ENCODE data around the gene MUC13.

MUC13 gene

DNA sequence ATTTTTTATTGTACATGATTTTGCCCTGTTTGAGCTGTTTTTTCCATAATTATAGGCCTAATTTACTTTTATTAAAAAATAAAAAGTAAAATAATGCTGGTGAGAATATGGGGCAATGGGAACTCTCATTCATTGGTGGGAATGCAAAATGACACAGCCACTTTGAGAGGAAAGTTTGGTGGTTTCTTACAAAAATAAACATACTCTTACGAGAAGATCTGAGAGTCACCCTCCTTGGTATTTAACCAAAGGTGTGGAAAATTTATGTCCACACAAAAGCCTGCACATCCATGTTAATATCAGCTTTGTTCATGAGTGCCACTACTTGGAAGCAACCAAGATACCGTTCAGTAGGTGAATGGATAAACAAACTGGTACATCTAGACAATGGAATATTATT, 9.8 kb downstream of the MUC13 start:
- no peaks in the 10 kb centered on the region for H3K4me1 ChIP-seq
- DNase-seq = no peak
- no peak overlapping the region for H3K4me3 ChIP-seq
- H3K36me3 ChIP-seq = no peaks in the 10 kb centered on the region
- H3K9me3 ChIP-seq = no peaks in the 10 kb centered on the region
- TF ChIP-seq, protein P1, sequence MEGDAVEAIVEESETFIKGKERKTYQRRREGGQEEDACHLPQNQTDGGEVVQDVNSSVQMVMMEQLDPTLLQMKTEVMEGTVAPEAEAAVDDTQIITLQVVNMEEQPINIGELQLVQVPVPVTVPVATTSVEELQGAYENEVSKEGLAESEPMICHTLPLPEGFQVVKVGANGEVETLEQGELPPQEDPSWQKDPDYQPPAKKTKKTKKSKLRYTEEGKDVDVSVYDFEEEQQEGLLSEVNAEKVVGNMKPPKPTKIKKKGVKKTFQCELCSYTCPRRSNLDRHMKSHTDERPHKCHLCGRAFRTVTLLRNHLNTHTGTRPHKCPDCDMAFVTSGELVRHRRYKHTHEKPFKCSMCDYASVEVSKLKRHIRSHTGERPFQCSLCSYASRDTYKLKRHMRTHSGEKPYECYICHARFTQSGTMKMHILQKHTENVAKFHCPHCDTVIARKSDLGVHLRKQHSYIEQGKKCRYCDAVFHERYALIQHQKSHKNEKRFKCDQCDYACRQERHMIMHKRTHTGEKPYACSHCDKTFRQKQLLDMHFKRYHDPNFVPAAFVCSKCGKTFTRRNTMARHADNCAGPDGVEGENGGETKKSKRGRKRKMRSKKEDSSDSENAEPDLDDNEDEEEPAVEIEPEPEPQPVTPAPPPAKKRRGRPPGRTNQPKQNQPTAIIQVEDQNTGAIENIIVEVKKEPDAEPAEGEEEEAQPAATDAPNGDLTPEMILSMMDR (IDR thresholded peaks at IDR 0.05) = no peak
- no peaks in the 10 kb centered on the region for H3K27me3 ChIP-seq
- H3K27ac ChIP-seq = no peak overlapping the region
- intact Hi-C loops (cut with DNase I; ENCODE audit: low total_unique reads) = loop anchor here (5.0 kb wide), 1 partner anchor 513 kb away; no protein-coding TSS in a partner anchor

- no peaks in the 10 kb centered on the region for H3K27me3 ChIP-seq
- no peaks in the 10 kb centered on the region for H3K36me3 ChIP-seq
- intact Hi-C loops (cut with DNase I; ENCODE audit: low total_unique reads) = no loop called here
- no peaks in the 10 kb centered on the region for H3K9me3 ChIP-seq
- no peak overlapping the region for H3K4me3 ChIP-seq
- TF ChIP-seq, protein P1 (IDR thresholded peaks at IDR 0.05) = no peak
- no peak for DNase-seq
- H3K4me1 ChIP-seq = no peaks in the 10 kb centered on the region
- no peak overlapping the region for H3K27ac ChIP-seq
These were observed 10.7 kb downstream of the MUC13 start for GRCh38 chr3:124923833-124924232.

DNA sequence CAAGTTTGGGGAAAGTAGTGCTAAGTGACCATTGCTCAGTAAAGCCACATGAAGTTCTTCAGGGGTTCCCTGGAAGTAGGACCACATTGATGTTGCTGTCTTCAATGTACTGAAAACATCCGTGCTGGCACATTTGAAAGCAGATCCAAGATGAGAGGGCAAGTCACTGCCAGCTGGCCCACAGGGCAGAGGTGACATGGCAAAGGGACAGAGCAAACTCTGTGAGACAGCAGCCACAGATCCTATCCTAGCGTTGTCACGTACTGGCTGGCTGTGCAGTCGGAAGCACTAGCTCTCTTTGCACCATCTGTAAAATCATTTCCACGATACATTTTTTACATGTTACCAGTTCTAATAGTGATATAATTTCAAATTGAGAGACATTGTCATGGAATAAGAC, 13.8 kb downstream of the MUC13 start:
- TF ChIP-seq, protein P1 (IDR thresholded peaks at IDR 0.05) = no peak
- no peaks in the 10 kb centered on the region for H3K4me1 ChIP-seq
- intact Hi-C loops (cut with DNase I; ENCODE audit: low total_unique reads) = no loop called here
- no peaks in the 10 kb centered on the region for H3K36me3 ChIP-seq
- H3K4me3 ChIP-seq = no peak overlapping the region
- DNase-seq = no peak
- no peak overlapping the region for H3K27ac ChIP-seq
- no peaks in the 10 kb centered on the region for H3K9me3 ChIP-seq
- H3K27me3 ChIP-seq = no peaks in the 10 kb centered on the region

DNA sequence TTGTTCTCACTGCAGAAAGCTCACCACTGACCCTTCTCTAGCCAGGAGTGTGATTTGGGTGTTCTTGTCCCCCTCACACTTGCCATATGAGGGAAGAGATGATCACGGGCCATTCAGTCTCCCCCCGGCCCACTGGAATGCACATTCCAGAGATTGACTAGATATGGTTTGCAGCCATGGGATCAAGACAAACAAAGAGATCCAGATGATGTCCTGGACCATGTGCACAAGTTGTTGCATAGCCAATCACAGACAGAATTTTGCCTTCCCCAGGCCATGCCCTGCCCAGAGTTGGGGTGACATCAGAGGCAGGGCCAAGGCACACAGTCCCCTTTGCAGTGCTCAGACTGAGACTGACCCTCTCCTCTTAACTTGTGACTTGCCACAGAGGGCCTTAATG, 14.8 kb downstream of the MUC13 start:
- H3K4me3 ChIP-seq = no peak overlapping the region
- intact Hi-C loops (cut with DNase I; ENCODE audit: low total_unique reads) = no loop called here
- H3K4me1 ChIP-seq = no peaks in the 10 kb centered on the region
- H3K27ac ChIP-seq = no peak overlapping the region
- TF ChIP-seq, protein P1 (IDR thresholded peaks at IDR 0.05) = no peak
- no peak for DNase-seq
- no peaks in the 10 kb centered on the region for H3K27me3 ChIP-seq
- no peaks in the 10 kb centered on the region for H3K9me3 ChIP-seq
- H3K36me3 ChIP-seq = no peaks in the 10 kb centered on the region

DNA sequence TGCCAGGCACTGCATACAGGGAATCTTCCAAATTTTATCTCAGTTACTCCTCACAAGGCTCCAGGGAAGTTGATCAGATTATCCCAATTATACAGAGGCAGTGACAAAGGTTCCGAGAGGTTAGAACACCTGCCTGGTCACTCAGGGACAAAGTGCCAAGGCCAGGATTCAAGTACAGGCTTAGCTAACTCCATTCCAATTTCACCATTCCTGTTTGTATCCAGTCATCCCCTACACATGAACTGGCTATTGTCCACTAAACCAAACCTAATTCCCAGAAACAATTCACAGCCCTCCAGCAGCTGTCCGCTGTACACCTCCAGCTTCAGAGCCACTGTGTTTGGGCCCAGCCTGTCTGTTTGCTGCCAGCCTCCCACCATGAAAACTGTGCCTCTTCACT, 16.0 kb downstream of the MUC13 start:
- H3K4me1 ChIP-seq = no peaks in the 10 kb centered on the region
- no peaks in the 10 kb centered on the region for H3K9me3 ChIP-seq
- H3K27me3 ChIP-seq = no peaks in the 10 kb centered on the region
- H3K4me3 ChIP-seq = no peak overlapping the region
- TF ChIP-seq, protein P1 (IDR thresholded peaks at IDR 0.05) = no peak
- intact Hi-C loops (cut with DNase I; ENCODE audit: low total_unique reads) = no loop called here
- DNase-seq = no peak
- no peak overlapping the region for H3K27ac ChIP-seq
- H3K36me3 ChIP-seq = no peaks in the 10 kb centered on the region

DNA sequence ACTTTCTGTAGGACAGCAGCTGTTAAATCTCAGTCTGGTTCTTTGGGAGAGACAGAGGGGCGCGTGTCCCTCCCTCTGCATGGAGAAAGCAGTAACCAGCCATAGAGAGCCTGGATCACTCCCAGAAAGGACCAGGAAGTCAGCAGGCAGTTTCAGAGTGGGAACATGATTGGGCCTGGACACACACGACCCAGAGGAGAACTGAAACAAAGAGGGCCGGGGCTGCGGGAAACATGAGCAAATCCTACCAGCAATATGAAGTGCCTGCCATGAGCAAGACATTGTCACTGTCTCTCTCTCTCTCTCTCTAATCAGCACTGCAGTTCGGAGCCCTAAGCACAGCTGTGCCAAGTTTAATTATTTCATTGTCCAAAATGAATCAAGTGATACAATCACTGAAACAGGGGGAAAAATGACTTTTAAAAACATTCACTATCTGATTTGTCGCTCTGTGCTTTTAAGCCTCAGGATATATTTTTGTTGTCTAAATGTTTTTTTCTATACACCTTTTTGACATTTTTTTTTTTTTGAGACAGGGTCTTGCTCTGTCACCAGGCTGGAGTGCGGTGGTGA, 17.6 kb downstream of the MUC13 start:
- TF ChIP-seq, protein P1 (IDR thresholded peaks at IDR 0.05) = no peak
- no peaks in the 10 kb centered on the region for H3K9me3 ChIP-seq
- peak in 1 of 2 donors; percentile 51 for DNase-seq
- H3K27me3 ChIP-seq = peaks cover 0 to 3% of the 10 kb centered on the region in 2 donors
- no peaks in the 10 kb centered on the region for H3K4me1 ChIP-seq
- intact Hi-C loops (cut with DNase I; ENCODE audit: low total_unique reads) = no loop called here
- H3K4me3 ChIP-seq = no peak overlapping the region
- H3K36me3 ChIP-seq = no peaks in the 10 kb centered on the region
- no peak overlapping the region for H3K27ac ChIP-seq
